NOMO-1 treated with DMSO at 0.1 percent for 48 hours (cell line): ENCODE results near the gene THSD4.
"Not testable (repeated sequence)": the region's sequence is repeated elsewhere in the genome, so short reads cannot be mapped to it uniquely, and the experiment has no call there.

Experiments
- DNase-seq: peaks from one replicate; lab custom pipeline; 2025; ENCODE audit not compliant: unreplicated experiment; lab: John Stamatoyannopoulos, UW

The THSD4 gene

DNA sequence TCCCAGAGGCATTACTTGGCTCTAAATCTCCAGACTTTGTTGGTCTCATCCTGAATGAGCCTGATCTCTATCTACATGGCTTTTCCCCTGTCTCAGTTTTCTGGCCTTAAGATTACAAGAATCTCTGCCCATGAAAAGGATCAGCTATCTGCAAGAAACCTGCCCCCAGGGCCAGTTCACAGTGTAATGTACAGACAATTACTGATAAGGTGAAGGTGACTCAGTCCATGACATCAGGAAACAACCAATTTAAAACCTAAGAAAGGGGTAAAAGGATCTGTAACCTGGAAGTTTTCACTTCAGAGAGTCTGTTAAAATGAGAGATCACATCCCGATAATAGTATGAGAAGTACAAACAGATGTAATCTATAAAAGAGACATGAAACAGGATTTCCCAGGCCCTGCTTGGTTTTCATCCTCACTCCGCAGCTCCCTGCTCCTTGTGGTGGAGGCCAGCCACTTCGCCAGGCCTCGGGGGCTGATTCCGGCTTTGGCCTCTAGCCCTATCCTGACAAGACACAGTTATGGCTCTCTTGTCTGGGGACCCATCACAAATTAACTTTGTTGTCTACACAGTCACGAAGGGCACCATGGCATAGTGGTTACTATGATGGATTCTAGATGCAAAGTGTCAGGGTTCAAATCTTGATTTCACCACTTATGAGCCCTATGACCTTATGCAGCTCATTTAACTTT, 136.9 kb downstream of the THSD4 start:
- no peak for DNase-seq

DNA sequence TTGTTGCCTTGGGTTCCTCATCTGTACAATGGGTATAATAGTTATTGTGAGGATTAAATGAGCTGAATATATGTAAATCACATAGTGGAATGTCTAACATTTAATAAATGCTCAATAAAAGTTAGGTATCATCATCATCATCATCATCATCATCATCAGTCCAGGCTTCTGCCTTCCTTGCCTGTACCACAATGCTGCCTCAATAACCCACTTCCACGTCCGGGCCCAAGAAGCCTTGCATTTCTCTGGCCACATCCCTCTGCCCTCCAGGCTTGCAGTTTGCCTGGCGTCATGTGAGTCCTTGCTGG, 137.4 kb downstream of the THSD4 start:
- DNase-seq = no peak

DNA sequence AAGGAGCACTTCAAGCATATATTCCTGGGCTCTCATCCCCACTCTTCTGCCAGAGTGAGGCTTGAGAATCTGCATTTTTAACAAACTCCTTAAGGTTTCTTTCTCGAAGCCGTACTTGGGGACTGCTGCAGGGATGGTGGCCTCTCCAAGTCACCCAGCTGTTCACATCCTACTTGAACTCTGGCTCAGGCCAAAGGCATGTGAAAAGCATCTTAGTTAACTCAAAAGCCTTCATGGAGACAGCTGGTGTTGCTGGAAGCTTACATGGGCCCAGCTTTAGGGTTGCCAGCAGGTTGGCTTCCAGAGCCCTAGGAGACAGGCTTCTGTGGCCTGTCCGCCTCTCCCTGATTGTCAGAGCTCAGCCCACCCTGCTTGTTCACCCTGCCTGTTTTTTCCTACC, 139.2 kb downstream of the THSD4 start:
- no peak for DNase-seq

- DNase-seq = no peak
Observed at GRCh38 chr15:71256934-71257664, 141.8 kb downstream of the THSD4 start.

DNA sequence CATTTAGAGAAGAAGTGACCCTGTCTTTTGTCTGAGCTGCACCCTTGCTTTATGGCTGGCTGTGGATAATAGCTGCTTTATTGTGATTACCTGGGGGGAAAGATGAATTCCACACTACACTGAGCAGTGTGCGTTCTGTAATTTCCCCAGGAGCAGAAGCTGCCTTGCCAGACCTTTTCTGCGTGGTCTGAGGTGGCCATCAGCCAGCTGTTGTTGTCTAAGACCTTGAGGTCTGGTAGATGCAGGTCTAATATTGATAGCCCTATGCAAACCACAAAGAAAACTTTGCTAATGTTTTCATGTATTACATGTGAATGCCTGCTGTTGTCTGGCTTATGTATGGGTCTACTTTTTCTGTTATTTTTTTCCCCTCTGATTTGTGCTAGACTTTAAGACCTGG, 144.6 kb downstream of the THSD4 start:
- DNase-seq = no peak

DNA sequence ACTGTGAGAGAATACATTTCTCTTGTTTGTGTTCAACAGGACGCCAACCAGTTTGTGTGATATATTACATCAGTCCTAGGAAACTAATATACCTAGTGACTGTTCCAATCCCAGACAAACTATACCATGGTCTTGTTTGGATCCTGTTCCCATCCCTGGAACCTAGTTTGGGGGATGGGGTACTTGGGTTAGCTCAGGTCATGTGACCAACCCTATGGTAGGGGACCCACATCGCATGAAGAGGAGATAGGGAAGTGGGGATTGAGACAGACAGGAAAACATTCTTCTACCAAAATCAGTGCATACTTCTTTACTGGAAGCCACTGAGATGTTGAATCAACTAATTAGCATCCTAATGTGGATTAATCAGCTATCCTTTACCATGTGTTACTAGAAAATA, 146.1 kb downstream of the THSD4 start:
- DNase-seq = no peak

- no peak for DNase-seq
Observed at GRCh38 chr15:71261909-71262308, 146.6 kb downstream of the THSD4 start.

- DNase-seq = no peak
Observed at GRCh38 chr15:71262599-71262998, 147.3 kb downstream of the THSD4 start.

DNA sequence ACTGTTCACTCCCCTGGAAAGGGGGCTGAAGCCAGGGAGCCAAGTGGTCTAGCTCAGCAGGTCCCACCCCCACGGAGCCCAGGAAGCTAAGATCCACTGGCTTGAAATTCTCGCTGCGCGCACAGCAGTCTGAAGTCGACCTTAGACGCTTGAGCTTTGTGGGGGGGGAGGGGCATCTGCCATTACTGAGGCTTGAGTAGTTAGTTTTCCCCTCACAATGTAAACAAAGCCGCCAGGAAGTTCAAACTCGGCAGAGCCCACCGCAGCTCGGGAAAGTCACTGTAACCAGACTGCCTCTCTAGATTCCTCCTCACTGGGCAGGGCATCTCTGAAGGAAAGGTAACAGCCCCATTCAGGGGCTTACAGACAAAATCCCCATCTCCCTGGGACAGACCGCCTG, 150.3 kb downstream of the THSD4 start:
- DNase-seq = not testable (repeated sequence)

- no peak for DNase-seq
Observed at GRCh38 chr15:71271327-71271726, 156.1 kb downstream of the THSD4 start.

GRCh38 chr15:71272932-71273331, 157.7 kb downstream of the THSD4 start:
- DNase-seq = no peak

DNA sequence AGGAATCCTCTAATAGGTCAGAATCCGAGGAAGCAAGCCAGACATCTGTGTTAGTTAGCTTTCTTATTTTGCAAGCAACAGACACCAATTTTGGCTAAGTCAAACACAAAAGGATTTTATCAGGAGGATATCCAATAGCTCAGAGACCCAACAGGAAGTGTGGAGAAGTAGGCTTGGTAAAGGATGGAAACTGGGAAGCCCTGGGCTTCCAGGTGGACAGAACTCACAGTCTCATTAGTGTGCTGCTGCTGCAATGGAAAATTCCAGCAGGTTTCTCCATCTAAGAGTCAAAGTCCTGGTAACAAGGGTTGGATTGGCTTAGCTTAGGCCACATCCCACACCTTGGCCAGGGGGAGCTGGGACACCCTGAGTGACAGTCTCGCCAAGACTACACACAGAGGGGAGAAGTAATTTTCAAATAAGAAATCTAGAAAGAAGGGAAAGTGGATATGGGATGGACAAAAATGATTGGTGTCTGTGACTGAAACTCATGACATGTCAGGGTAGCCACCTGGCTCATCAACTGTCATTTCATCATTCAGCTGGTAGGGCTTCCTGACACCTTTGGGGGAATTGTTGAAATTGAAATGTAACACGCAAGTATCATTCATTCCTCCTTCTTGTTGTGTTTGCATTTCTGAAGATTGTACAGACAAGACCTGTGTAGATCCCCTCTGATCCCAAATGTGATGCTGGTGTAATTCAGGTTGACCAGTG, 158.6 kb downstream of the THSD4 start:
- DNase-seq = no peak

DNA sequence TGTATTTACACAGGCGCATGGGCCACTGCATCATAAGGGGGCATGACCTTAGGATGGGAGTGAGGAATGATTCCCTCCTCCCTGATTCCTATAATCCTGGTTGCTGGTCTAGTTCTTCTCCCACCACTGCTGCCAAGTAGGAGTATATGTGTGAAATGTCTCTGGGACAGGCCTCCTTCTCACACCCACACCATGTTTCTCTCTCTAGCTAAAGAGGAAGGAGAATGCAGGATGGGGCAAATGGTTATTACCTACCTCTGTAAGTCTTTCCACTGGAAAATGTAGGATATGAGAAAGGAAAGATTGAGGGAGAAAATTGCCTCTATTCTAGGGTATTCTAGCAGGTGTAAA, 159.2 kb downstream of the THSD4 start:
- DNase-seq = no peak

- DNase-seq = no peak
Observed at GRCh38 chr15:71275098-71275497, 159.8 kb downstream of the THSD4 start.

GRCh38 chr15:71275566-71276335, 160.5 kb downstream of the THSD4 start:
- DNase-seq = peak; percentile 12

- no peak for DNase-seq
Observed at GRCh38 chr15:71276336-71276665, 161.0 kb downstream of the THSD4 start.

DNA sequence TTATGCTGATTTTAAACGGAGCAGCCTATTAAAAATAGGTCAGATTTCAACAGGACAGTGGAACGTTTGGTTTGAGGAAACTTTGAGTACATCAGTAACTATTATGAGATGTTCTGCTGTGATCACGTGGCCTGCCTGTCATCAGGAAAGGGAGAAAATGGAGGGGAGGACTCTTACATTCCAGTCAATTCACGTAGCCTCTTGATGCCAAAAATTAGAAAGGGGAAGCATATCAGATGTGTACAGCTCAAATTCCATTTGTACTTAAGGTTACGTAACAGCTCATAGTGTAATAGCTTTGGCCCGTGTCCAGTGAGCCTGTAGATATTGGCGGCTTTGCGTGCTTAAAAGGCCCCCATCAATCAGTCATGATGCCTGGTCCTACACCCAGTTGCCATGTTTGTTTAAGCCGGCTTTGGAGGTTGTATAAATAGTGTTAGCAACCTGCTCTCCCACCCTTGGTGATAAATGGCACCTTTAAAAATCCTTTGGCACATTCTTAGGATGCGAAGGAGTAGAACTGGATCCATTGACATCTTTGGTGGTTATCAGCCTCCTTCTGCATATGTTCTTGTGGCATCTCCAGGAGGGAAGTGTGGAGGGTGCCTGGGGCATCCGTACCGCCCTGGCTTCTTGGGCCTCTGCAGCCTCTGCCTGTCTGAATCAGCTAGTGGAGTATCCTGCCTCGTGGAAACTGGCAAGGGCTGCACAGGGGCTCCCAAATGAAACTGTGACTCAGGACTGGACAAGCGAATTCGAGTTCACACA, 163.9 kb downstream of the THSD4 start:
- peak; percentile 89 for DNase-seq

- DNase-seq = peak; percentile 3
Observed at GRCh38 chr15:71279757-71280141, 164.5 kb downstream of the THSD4 start.

GRCh38 chr15:71280206-71280605, 164.9 kb downstream of the THSD4 start:
- no peak for DNase-seq

DNA sequence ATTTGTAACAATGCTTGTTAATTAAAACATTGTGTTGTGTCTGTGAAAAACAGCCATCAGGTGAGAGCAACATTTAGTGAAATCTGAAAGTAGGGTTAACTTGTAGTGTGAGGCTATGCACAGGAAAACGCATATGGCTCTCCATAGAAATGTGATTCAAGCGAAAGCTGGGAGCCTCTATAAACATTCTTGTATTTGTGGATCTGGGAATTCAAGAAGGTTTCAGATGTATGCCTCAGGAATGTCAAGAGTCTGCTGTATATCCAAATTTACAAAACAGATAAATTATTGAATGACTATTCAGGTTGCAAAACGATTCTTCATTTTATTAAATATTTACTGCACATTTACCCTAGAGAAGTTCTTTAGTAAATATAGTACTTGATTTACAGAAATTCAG, 166.0 kb downstream of the THSD4 start:
- no peak for DNase-seq

DNA sequence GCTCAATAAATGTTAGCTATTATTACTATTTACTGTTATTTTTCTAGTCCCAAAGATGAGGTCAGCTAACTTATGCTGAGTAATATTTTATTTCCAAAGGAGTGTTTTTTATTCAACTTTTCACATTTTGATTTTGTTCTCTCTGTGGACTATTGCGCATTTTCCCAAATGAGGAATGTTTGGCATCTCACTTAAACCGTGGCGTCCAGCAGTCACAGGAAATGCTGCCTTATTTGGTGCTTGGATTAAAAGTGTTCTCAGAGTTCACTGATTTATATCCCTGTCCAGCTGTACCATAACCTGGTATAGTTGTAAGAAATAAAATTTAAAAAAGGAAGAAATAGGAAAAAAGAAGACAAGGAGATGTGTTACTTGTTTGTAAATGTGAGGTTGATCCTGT, 166.8 kb downstream of the THSD4 start:
- no peak for DNase-seq
